Smooth muscle cell of the coronary artery (primary cell): Measurements from ENCODE around the gene TMEM217. TPM values are rescaled to one million over a fixed set of nuclear protein-coding genes. Genes with fewer than 3 reads are reported as not detected.

Source experiments
- total RNA-seq: library from RNA; depleted of rRNA; stranded (reverse); fragments of >200 nt; gene quantifications from 2 replicates; pipeline ENCODE4 v1.2.3, GENCODE V29; 2014; ENCODE audit warnings: low replicate concordance

TMEM217 gene
- 1.4 and 2.4 TPM in 2 replicates for total RNA-seq

DNA sequence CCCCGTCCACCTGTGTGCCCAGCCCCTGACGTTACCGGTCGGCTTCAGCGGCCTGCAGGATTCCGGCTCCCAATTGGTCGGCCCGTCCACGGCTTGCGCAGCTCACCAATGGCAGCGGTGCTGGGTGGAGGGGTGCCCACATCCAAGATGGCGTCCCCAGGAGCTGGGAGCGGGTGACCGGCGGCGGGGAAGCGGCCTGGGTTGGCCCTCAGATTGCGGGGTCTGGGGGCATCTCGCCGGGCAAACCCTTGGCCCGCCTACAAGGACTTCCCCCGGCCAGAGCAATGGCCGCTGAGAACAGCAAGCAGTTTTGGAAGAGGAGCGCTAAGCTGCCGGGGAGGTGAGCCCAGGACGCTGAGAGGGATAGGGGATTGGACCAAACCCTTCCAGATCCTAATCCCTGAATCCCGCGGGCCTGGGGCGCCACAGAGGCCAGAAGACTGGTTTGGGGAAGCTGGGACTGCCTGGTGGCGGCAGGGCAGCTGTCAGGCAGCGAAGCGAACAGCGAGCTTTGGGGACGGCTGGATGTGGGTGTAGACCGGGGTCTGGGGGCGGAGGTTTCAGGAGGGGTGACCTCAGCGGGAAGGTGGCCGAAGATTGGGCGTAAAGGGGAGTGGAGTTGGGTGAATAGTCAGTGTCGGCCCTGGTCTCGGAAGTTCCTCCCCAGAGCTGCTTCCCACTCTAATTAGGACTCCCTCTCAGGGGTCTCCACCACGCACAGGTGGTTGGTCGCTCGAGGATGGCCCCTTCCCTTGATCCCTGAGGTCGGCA lies at the start of gene TMEM217, which contains the start of gene TBC1D22B:
Gene TMEM217 (minus strand): TSS at position 511 of the 771 bp plus-strand sequence. CDS start 39,114 bp downstream, outside the sequence.
Gene TBC1D22B (plus strand): TSS at position 139 of the 771 bp plus-strand sequence. CDS start 146 bp downstream, at position 285.

DNA sequence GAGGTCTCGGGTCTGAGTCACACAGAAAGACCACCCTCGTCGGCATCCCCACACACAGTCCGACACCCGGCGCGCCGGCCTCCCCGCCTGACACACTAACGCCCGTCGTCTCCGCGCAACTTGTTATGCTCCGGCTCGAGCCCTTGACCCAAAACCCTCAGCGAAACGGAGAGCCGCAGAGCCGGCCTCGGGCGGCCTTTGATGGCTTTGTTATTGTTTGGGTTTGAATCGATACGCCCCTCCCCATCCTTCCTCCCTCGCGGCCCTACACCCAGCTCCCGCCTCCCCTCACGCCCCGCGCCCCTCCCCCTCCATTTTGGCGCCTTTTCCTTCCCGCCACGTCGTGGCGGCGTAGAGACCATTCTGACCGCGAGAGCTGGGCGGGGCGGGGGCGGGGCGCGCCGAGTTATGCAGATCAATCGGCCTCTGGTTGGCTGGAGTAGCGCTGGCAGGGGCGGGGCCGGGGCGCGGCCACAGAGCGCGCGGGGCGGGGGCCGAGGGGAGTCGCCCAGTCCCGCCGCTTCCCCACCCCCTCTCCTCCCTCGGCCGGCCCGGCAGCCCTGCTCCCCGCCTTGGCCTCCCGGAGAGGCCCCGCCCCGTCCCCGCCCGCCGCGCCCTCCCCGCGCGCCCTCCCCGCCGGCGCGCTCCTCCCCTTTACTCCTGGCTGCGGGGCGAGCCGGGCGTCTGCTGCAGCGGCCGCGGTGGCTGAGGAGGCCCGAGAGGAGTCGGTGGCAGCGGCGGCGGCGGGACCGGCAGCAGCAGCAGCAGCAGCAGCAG lies 88.3 kb downstream of the TMEM217 start, which contains the start of gene PIM1:
Gene PIM1 (plus strand): TSS at position 657 of the 777 bp plus-strand sequence. CDS start 424 bp downstream, outside the sequence.

Other genes with a start within 250 kb of the TMEM217 start
- 10.9 and 25.2 TPM in 2 replicates for gene PIM1, start 88.0 kb downstream of the TMEM217 start, total RNA-seq
- 2.9 and 5.0 TPM in 2 replicates for gene TBC1D22B, start 372 bp downstream of the TMEM217 start, total RNA-seq
- 16.0 and 30.3 TPM in 2 replicates for gene RNF8, start 95.8 kb upstream of the TMEM217 start, total RNA-seq
- 25.5 and 32.4 TPM in 2 replicates for gene CMTR1, start 175.1 kb upstream of the TMEM217 start, total RNA-seq
- gene CCDC167, start 241.7 kb upstream of the TMEM217 start, total RNA-seq = 6.8 and 27.0 TPM in 2 replicates